Esophagus squamous epithelium (tissue), 5 donors: ENCODE results near the gene LRFN5. TPM values are rescaled to one million over a fixed set of nuclear protein-coding genes. Genes with fewer than 3 reads are reported as not detected.
"Not testable (repeated sequence)": the region's sequence is repeated elsewhere in the genome, so short reads cannot be mapped to it uniquely, and the experiment has no call there.

Experiments
- DNase-seq: peaks from one replicate; lab custom pipeline; 2025; lab: John Stamatoyannopoulos, UW
- H3K27ac ChIP-seq, 4 donors: fragments of 200-600 bp; sonication (generic); one replicate each; pipeline ENCODE4 v1.5.1; 2016 to 2019; ENCODE audit warnings: mild to moderate bottlenecking in 1 of 4
- H3K27me3 ChIP-seq, 4 donors: fragments of 200-600 bp; sonication (generic); 1 replicate in 3 of 4; 2 replicates in 1 of 4; pipeline versions ENCODE4 v1.5.1 to v1.6.0; 2017 to 2021; ENCODE audit warnings: antibody characterized with exemption in 1 of 4
- H3K36me3 ChIP-seq, 3 donors: fragments of 200-600 bp; sonication (generic); one replicate each; pipeline ENCODE4 v1.5.1; 2016 to 2019
- H3K4me1 ChIP-seq, 3 donors: fragments of 200-600 bp; sonication (generic); one replicate each; pipeline ENCODE4 v1.5.1; 2017 to 2019
- H3K4me3 ChIP-seq, 4 donors: fragments of 200-600 bp; sonication (generic); 1 replicate in 3 of 4; 2 replicates in 1 of 4; pipeline ENCODE4 v1.5.1; 2016 to 2019; ENCODE audit warnings: mild to moderate bottlenecking in 2 of 4, moderate library complexity in 1 of 4
- H3K9me3 ChIP-seq, 3 donors: fragments of 200-600 bp; sonication (generic); one replicate each; pipeline ENCODE4 v1.5.1; 2016 to 2019
- CTCF ChIP-seq, 6 experiments: fragments of 450-650 bp in 4 of 6; fragments of 200-600 bp in 2 of 6; sonication (generic) in 2 of 6; IDR thresholded peaks; one replicate each; pipeline ENCODE4 v1.5.1; 2016 to 2019; ENCODE audit warnings: antibody characterized with exemption in 6 of 6, mild to moderate bottlenecking in 4 of 6, moderate library complexity in 4 of 6
- POLR2A ChIP-seq, 4 donors: fragments of 450-650 bp; IDR thresholded peaks; one replicate each; pipeline ENCODE4 v1.6.1; 2017; ENCODE audit warnings: antibody characterized with exemption in 4 of 4, mild to moderate bottlenecking in 4 of 4, moderate library complexity in 3 of 4
- WGBS, 2 donors: methylation state at CpG; one replicate each; pipeline ENCODE4 v1.1.5; 2018; 5-methylcytosine and 5-hydroxymethylcytosine counted together
- intact Hi-C: fragments of 100-400 bp; cut with DNase I; formaldehyde crosslinking; loops from one replicate; pipeline ENCODE4 v1.15.0; 2022
- total RNA-seq, 4 donors: library from RNA; depleted of rRNA; stranded (reverse); fragments of >200 nt; gene quantifications; one replicate each; pipeline ENCODE4 v1.1.0, GENCODE V29; 2016
- donor health status: DM: yes; HTN: yes; CAD: no.

LRFN5 gene
- total RNA-seq, 4 donors from 2014 or later, result 0.13 to 1.3 (median 0.43) TPM

DNA sequence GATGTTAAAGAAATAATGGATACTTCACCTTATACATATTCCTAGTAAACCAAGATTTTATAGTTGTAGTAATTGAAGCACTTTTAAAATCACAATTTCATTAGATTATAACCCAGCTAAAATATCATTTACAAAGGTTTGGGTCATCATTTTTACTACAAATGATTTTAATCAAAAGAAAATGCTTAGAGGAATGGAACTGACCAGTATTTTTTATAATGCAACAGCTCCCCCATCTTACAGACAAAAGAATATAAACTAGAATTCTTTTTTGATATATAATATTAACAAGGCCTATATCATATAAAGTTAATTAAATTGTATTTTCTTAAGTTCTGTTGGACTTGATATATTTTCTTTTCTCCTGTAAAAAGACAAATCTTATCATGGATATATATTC, 20.4 kb upstream of the LRFN5 start:
- intact Hi-C loops, result no loop called here
- TF ChIP-seq POLR2A (IDR thresholded peaks at IDR 0.05), result no peak
- TF ChIP-seq CTCF (IDR thresholded peaks at IDR 0.05), result no peak
- Histone ChIP-seq H3K9me3 (no peaks in the 10 kb centered on the region), H3K4me1 (no peaks in the 10 kb centered on the region), H3K4me3 (no peak overlapping the region), H3K27me3 (no peaks in the 10 kb centered on the region), H3K36me3 (no peaks in the 10 kb centered on the region), H3K27ac (no peak overlapping the region)
- no peak for DNase-seq

GRCh38 chr14:41597647-41598046, 9.0 kb upstream of the LRFN5 start:
- TF ChIP-seq POLR2A (IDR thresholded peaks at IDR 0.05), result no peak
- TF ChIP-seq CTCF (IDR thresholded peaks at IDR 0.05), result no peak
- Histone ChIP-seq H3K4me1 (no peaks in the 10 kb centered on the region), H3K27me3 (peaks cover 0 to 5% (median 0%) of the 10 kb centered on the region in 4 donors), H3K9me3 (no peaks in the 10 kb centered on the region), H3K27ac (no peak overlapping the region), H3K4me3 (no peak overlapping the region), H3K36me3 (no peaks in the 10 kb centered on the region)
- 91 to 94% methylated on average over 25 of the region's 25 CpGs for WGBS, 2 donors
- DNase-seq, result no peak
- intact Hi-C loops, result no loop called here

- intact Hi-C loops, H3K4me1 ChIP-seq, DNase-seq, H3K36me3 ChIP-seq, H3K9me3 ChIP-seq, H3K27ac ChIP-seq, H3K4me3 ChIP-seq: not testable (repeated sequence)
- H3K27me3 ChIP-seq, result peaks cover 0 to 19% (median 0%) of the 10 kb centered on the region in 4 donors
- WGBS, 2 donors, result 59 to 77% methylated on average over 5 to 6 of the region's 6 CpGs
These were observed 6.8 kb upstream of the LRFN5 start for GRCh38 chr14:41599805-41600385.

- peaks cover 8 to 69% (median 15%) of the 10 kb centered on the region in 4 donors for H3K27me3 ChIP-seq
- TF ChIP-seq CTCF (IDR thresholded peaks at IDR 0.05) (no peak), POLR2A (IDR thresholded peaks at IDR 0.05) (no peak)
These were observed 1.8 kb upstream of the LRFN5 start for GRCh38 chr14:41604721-41605531.

GRCh38 chr14:41605550-41606281, 960 bp upstream of the LRFN5 start:
- Histone ChIP-seq H3K9me3 (no peaks in the 10 kb centered on the region), H3K4me3 (peak overlapping the region in 3 of 4 donors; percentile 43 to 70 (median 56)), H3K27me3 (peaks cover 9 to 75% (median 15%) of the 10 kb centered on the region in 4 donors), H3K27ac (peak overlapping the region in 3 of 4 donors; percentile 67 to 82 (median 70)), H3K36me3 (no peaks in the 10 kb centered on the region), H3K4me1 (peaks cover 5 to 44% (median 8%) of the 10 kb centered on the region in 3 donors)
- 4 to 9% methylated on average over 11 to 18 of the region's 23 CpGs for WGBS, 2 donors
- TF ChIP-seq CTCF (IDR thresholded peaks at IDR 0.05) (no peak), POLR2A (IDR thresholded peaks at IDR 0.05) (no peak)
- intact Hi-C loops, result no loop called here
- no peak for DNase-seq

More at GRCh38 chr14:41604721-41605531, 1.8 kb upstream of the LRFN5 start:
- WGBS, 2 donors, result 5 to 10% methylated on average over 12 to 14 of the region's 29 CpGs
- H3K36me3 ChIP-seq, result no peaks in the 10 kb centered on the region
- peaks cover 5 to 44% (median 8%) of the 10 kb centered on the region in 3 donors for H3K4me1 ChIP-seq
- intact Hi-C loops, result no loop called here
- no peaks in the 10 kb centered on the region for H3K9me3 ChIP-seq
- DNase-seq, result no peak
- peak overlapping the region in 3 of 4 donors; percentile 43 to 70 (median 56) for H3K4me3 ChIP-seq
- H3K27ac ChIP-seq, result peak overlapping the region in 3 of 4 donors; percentile 67 to 82 (median 70)
